ENCODE data around the gene PCSK4. TPM values are rescaled to one million over a fixed set of nuclear protein-coding genes. Genes with fewer than 3 reads are reported as not detected.

The PCSK4 gene
- total RNA-seq, 1 donor from 2014 or later, result 0.53 TPM

GRCh38 chr19:1438933-1439354 is 51.2 kb downstream of the PCSK4 start:
- peak overlapping the region; percentile 78 for H3K4me3 ChIP-seq (ENCODE audit: low read depth, low read length)
- no peaks in the 10 kb centered on the region for H3K27me3 ChIP-seq (ENCODE audit: control insufficient read depth, insufficient read depth, low read length)
- H3K36me3 ChIP-seq (ENCODE audit: control insufficient read depth, insufficient read depth, low read length), result peaks cover 20% of the 10 kb centered on the region
- no peak for DNase-seq (ENCODE audit: low read depth)
- no peak for FAIRE-seq
- TF ChIP-seq CTCF (IDR thresholded peaks at IDR 0.05; ENCODE audit: insufficient read depth, low read length, severe bottlenecking), result no peak

- Histone ChIP-seq H3K27me3 (ENCODE audit: control insufficient read depth, insufficient read depth, low read length) (no peaks in the 10 kb centered on the region), H3K4me3 (ENCODE audit: low read depth, low read length) (peak within 1 kb of the TSS; percentile 78), H3K36me3 (ENCODE audit: control insufficient read depth, insufficient read depth, low read length) (peaks cover 24% of the 10 kb centered on the region)
- TF ChIP-seq CTCF (IDR thresholded peaks at IDR 0.05; ENCODE audit: insufficient read depth, low read length, severe bottlenecking), result peak; percentile 94
- FAIRE-seq, result no peak
- DNase-seq (ENCODE audit: low read depth), result peak; percentile 86
Observed at GRCh38 chr19:1438035-1438932, 51.9 kb downstream of the PCSK4 start, which contains the start of gene RPS15. Gene RPS15, plus strand, starts transcription at chr19:1438396. Its CDS starts 30 bp downstream, at chr19:1438426.

GRCh38 chr19:1437609-1438008 is 52.5 kb downstream of the PCSK4 start:
- Histone ChIP-seq H3K36me3 (ENCODE audit: control insufficient read depth, insufficient read depth, low read length) (peaks cover 30% of the 10 kb centered on the region), H3K27me3 (ENCODE audit: control insufficient read depth, insufficient read depth, low read length) (no peaks in the 10 kb centered on the region), H3K4me3 (ENCODE audit: low read depth, low read length) (no peak overlapping the region)
- TF ChIP-seq CTCF (IDR thresholded peaks at IDR 0.05; ENCODE audit: insufficient read depth, low read length, severe bottlenecking), result no peak
- DNase-seq (ENCODE audit: low read depth), result no peak
- no peak for FAIRE-seq

- no peak for FAIRE-seq
- H3K36me3 ChIP-seq (ENCODE audit: control insufficient read depth, insufficient read depth, low read length), result peaks cover 32% of the 10 kb centered on the region
- TF ChIP-seq CTCF (IDR thresholded peaks at IDR 0.05; ENCODE audit: insufficient read depth, low read length, severe bottlenecking), result no peak
Observed at GRCh38 chr19:1435378-1435989, 54.7 kb downstream of the PCSK4 start.

GRCh38 chr19:1434577-1435060 is 55.5 kb downstream of the PCSK4 start:
- TF ChIP-seq CTCF (IDR thresholded peaks at IDR 0.05; ENCODE audit: insufficient read depth, low read length, severe bottlenecking), result no peak
- DNase-seq (ENCODE audit: low read depth) (no peak), FAIRE-seq (no peak)
- H3K27me3 ChIP-seq (ENCODE audit: control insufficient read depth, insufficient read depth, low read length), result no peaks in the 10 kb centered on the region
- no peak overlapping the region for H3K4me3 ChIP-seq (ENCODE audit: low read depth, low read length)
- H3K36me3 ChIP-seq (ENCODE audit: control insufficient read depth, insufficient read depth, low read length), result peaks cover 34% of the 10 kb centered on the region

More at GRCh38 chr19:1435378-1435989, 54.7 kb downstream of the PCSK4 start:
- DNase-seq (ENCODE audit: low read depth), result no peak
- H3K4me3 ChIP-seq (ENCODE audit: low read depth, low read length), result no peak overlapping the region
- H3K27me3 ChIP-seq (ENCODE audit: control insufficient read depth, insufficient read depth, low read length), result no peaks in the 10 kb centered on the region

Data from bronchial epithelial cell (primary cell).